IMR-90 (cell line): ENCODE results near the gene TTC3. TPM values are rescaled to one million over a fixed set of nuclear protein-coding genes. Genes with fewer than 3 reads are reported as not detected.

ENCODE experiments used
- ATAC-seq: fragments of 200-7000 bp; cut with Tn5 transposase; 2 replicates; pipeline ENCODE4 v1.9.1; 2020; ENCODE audit warnings: low read depth, mild to moderate bottlenecking, moderate library complexity
- BruUV-seq: library from RNA; stranded (reverse); fragments of 400-500 nt; replicated peaks from 2 replicates; lab custom pipeline; 2021; lab: Mats Ljungman, UMichigan
- CTCF ChIA-PET: fragments of 300-600 bp; formaldehyde crosslinking; extraction: SDS; loops from one replicate; lab custom pipeline; 2021; ENCODE audit warnings: antibody characterized with exemption; lab: Yijun Ruan, JAX
- POLR2A ChIA-PET: fragments of 300-600 bp; sonication (Branson Sonifier 250); formaldehyde crosslinking; loops from one replicate; lab custom pipeline; 2022; ENCODE audit warnings: antibody characterized with exemption; ENCODE audit not compliant: unreplicated experiment; lab: Charles Lee
- DNase-seq: peaks from one replicate; pipeline ENCODE4 v3.0.0; 2013
- H2AFZ ChIP-seq: replicated peaks from 2 replicates; pipeline ENCODE3; 2013; ENCODE audit warnings: low read length, mild to moderate bottlenecking; ENCODE audit not compliant: poor library complexity
- H2AK5ac ChIP-seq: 2 replicates; pipeline ENCODE4 v1.6.1; 2013; ENCODE audit warnings: low read depth, low read length, inconsistent platforms
- H2AK9ac ChIP-seq: replicated peaks from 2 replicates; pipeline ENCODE3; 2013; ENCODE audit warnings: mild to moderate bottlenecking, low read depth, low read length, moderate library complexity; ENCODE audit not compliant: poor library complexity
- H2BK120ac ChIP-seq: 2 replicates; pipeline ENCODE4 v1.6.1; 2013; ENCODE audit warnings: low read depth, low read length, inconsistent platforms
- H2BK15ac ChIP-seq: 3 replicates; pipeline ENCODE4 v1.6.1; 2013; ENCODE audit warnings: low read depth, low read length, inconsistent platforms
- H2BK20ac ChIP-seq: 2 replicates; pipeline ENCODE4 v1.6.1; 2013; ENCODE audit warnings: low read depth, mild to moderate bottlenecking, inconsistent platforms, low read length, moderate library complexity
- H2BK5ac ChIP-seq: 2 replicates; pipeline ENCODE4 v1.6.1; 2013; ENCODE audit warnings: mild to moderate bottlenecking, low read depth, low read length, inconsistent platforms; ENCODE audit not compliant: poor library complexity, severe bottlenecking
- H3K14ac ChIP-seq: replicated peaks from 2 replicates; pipeline ENCODE4 v1.6.1; 2013; ENCODE audit warnings: low read depth, low read length, inconsistent platforms
- H3K18ac ChIP-seq: 2 replicates; pipeline ENCODE4 v1.6.1; 2013; ENCODE audit warnings: low read depth, low read length, control low read depth
- H3K23ac ChIP-seq: 2 replicates; pipeline ENCODE4 v1.6.1; 2013; ENCODE audit warnings: low read depth, low read length, inconsistent platforms
- H3K27ac ChIP-seq: 2 replicates; pipeline ENCODE4 v1.5.1; 2013; ENCODE audit warnings: mild to moderate bottlenecking, control low read depth, low read length; ENCODE audit not compliant: insufficient read depth
- H3K27me3 ChIP-seq: 2 replicates; pipeline ENCODE4 v1.6.1; 2013; ENCODE audit warnings: low read length; ENCODE audit not compliant: control insufficient read depth, insufficient read depth
- H3K36me3 ChIP-seq: 2 replicates; pipeline ENCODE4 v1.6.1; 2013; ENCODE audit warnings: low read length, mixed read lengths; ENCODE audit not compliant: control insufficient read depth, insufficient read depth
- H3K4ac ChIP-seq: 2 replicates; pipeline ENCODE4 v1.6.1; 2013; ENCODE audit warnings: low read depth, low read length, inconsistent platforms
- H3K4me1 ChIP-seq: 2 replicates; pipeline ENCODE4 v1.6.1; 2013; ENCODE audit warnings: low read length, mixed read lengths; ENCODE audit not compliant: control insufficient read depth, insufficient read depth
- H3K4me2 ChIP-seq: 2 replicates; pipeline ENCODE4 v1.6.1; 2013; ENCODE audit warnings: low read depth, mild to moderate bottlenecking, control low read depth, low read length, moderate library complexity
- H3K4me3 ChIP-seq: 2 replicates; pipeline ENCODE4 v1.5.1; 2013; ENCODE audit warnings: low read depth, mild to moderate bottlenecking, control low read depth, low read length, moderate library complexity; ENCODE audit not compliant: insufficient read depth
- H3K56ac ChIP-seq: 2 replicates; pipeline ENCODE4 v1.6.1; 2013; ENCODE audit warnings: low read length, inconsistent platforms; ENCODE audit not compliant: insufficient read depth; ENCODE audit errors: extremely low read depth
- H3K79me1 ChIP-seq, 2 experiments: 2 replicates each; pipeline ENCODE4 v1.6.1; 2013; ENCODE audit warnings: low read length in 2 of 2, inconsistent platforms in 1 of 2, low read depth in 1 of 2
- H3K9ac ChIP-seq: 2 replicates; pipeline ENCODE4 v1.6.1; 2013; ENCODE audit warnings: low read depth, low read length, control low read depth
- H3K9me1 ChIP-seq: 2 replicates; pipeline ENCODE4 v1.6.1; 2013; ENCODE audit warnings: low read length, inconsistent platforms; ENCODE audit not compliant: insufficient read depth
- H3K9me3 ChIP-seq: 2 replicates; pipeline ENCODE4 v1.6.1; 2013; ENCODE audit warnings: low read length; ENCODE audit not compliant: control insufficient read depth, insufficient read depth
- H4K20me1 ChIP-seq: 2 replicates; pipeline ENCODE4 v1.6.1; 2013; ENCODE audit warnings: low read length, inconsistent platforms; ENCODE audit not compliant: insufficient read depth
- H4K5ac ChIP-seq: 2 replicates; pipeline ENCODE4 v1.6.1; 2013; ENCODE audit warnings: mild to moderate bottlenecking, low read depth, low read length, control low read depth
- H4K8ac ChIP-seq, 2 experiments: 2 replicates each; pipeline ENCODE4 v1.6.1; 2013; ENCODE audit warnings: low read depth in 2 of 2, low read length in 2 of 2, control low read depth in 1 of 2, inconsistent platforms in 1 of 2
- H4K91ac ChIP-seq: 2 replicates; pipeline ENCODE4 v1.6.1; 2013; ENCODE audit warnings: low read depth, low read length, inconsistent platforms; ENCODE audit not compliant: insufficient read depth
- BHLHE40 ChIP-seq: fragments of 150-350 bp; IDR thresholded peaks from 2 replicates; pipeline ENCODE4 v1.6.1; 2016; ENCODE audit warnings: mild to moderate bottlenecking, low read depth, low read length
- CEBPB ChIP-seq: IDR thresholded peaks from 2 replicates; pipeline ENCODE4 v1.6.1; 2012; ENCODE audit warnings: low read depth, low read length, improper control_type of control experiment
- CHD1 ChIP-seq: IDR thresholded peaks from 2 replicates; pipeline ENCODE4 v1.6.1; 2012; ENCODE audit warnings: low read depth, low read length, improper control_type of control experiment
- CTCF ChIP-seq: conservative IDR thresholded peaks from 2 replicates; pipeline ENCODE4 v1.5.1; 2012; ENCODE audit warnings: mild to moderate bottlenecking, low read depth, low read length, improper control_type of control experiment
- ELK1 ChIP-seq: fragments of 150-350 bp; IDR thresholded peaks from 2 replicates; pipeline ENCODE4 v1.6.1; 2016; ENCODE audit warnings: low read depth, mild to moderate bottlenecking, low read length, moderate library complexity, borderline replicate concordance
- FOS ChIP-seq: fragments of 150-350 bp; IDR thresholded peaks from 2 replicates; pipeline ENCODE4 v1.6.1; 2016; ENCODE audit warnings: low read depth, low read length
- MAFK ChIP-seq: IDR thresholded peaks from 2 replicates; pipeline ENCODE4 v1.6.1; 2012; ENCODE audit warnings: low read depth, low read length, improper control_type of control experiment
- MAZ ChIP-seq: IDR thresholded peaks from 2 replicates; pipeline ENCODE4 v1.6.1; 2012; ENCODE audit warnings: low read depth, mild to moderate bottlenecking, low read length, improper control_type of control experiment, moderate library complexity, borderline replicate concordance
- MXI1 ChIP-seq: IDR thresholded peaks from 2 replicates; pipeline ENCODE4 v1.6.1; 2012; ENCODE audit warnings: low read depth, mild to moderate bottlenecking, low read length, moderate library complexity, borderline replicate concordance
- NFE2L2 ChIP-seq: fragments of 150-350 bp; IDR thresholded peaks from 2 replicates; pipeline ENCODE4 v1.6.1; 2016; ENCODE audit warnings: low read depth, mild to moderate bottlenecking, low read length
- RCOR1 ChIP-seq: IDR thresholded peaks from 2 replicates; pipeline ENCODE4 v1.6.1; 2012; ENCODE audit warnings: mild to moderate bottlenecking, low read length, improper control_type of control experiment; ENCODE audit not compliant: insufficient replicate concordance
- RFX5 ChIP-seq: IDR thresholded peaks from 2 replicates; pipeline ENCODE4 v1.8.0; 2012; ENCODE audit warnings: low read depth, mild to moderate bottlenecking, low read length, moderate library complexity
- SMC3 ChIP-seq: fragments of 150-350 bp; IDR thresholded peaks from 2 replicates; pipeline ENCODE4 v1.6.1; 2016; ENCODE audit warnings: low read depth, mild to moderate bottlenecking, antibody characterized with exemption, low read length, moderate library complexity
- USF2 ChIP-seq: fragments of 150-350 bp; IDR thresholded peaks from 2 replicates; pipeline ENCODE4 v1.6.1; 2017; ENCODE audit warnings: mild to moderate bottlenecking, antibody characterized with exemption, low read length, low read depth
- WGBS, 2 experiments: methylation state at CpG; one replicate each; pipeline versions ENCODE4 v1.1.5 to v1.1.7; 2013; ENCODE audit warnings: missing lambda C conversion rate in 2 of 2; ENCODE audit not compliant: insufficient read length in 1 of 2; ENCODE audit errors: extremely low coverage in 2 of 2; 5-methylcytosine and 5-hydroxymethylcytosine counted together
- dilution Hi-C: fragments of 300-500 bp; cut with HindIII; formaldehyde crosslinking; loops from one replicate; pipeline ENCODE4 v1.14.3; 2018; ENCODE audit warnings: low sequenced_read_pairs; ENCODE audit not compliant: unreplicated experiment
- in situ Hi-C: fragments of 300-500 bp; cut with MboI; formaldehyde crosslinking; loops from 3 replicates; pipeline ENCODE4 v1.14.3; 2019; ENCODE audit warnings: low sequenced_read_pairs, inconsistent platforms, mixed read lengths
- intact Hi-C: fragments of 100-400 bp; cut with micrococcal nuclease; formaldehyde crosslinking; loops from 2 replicates; pipeline ENCODE4 v1.10.0; 2022
- polyA plus RNA-seq, 3 experiments: library from polyadenylated mRNA; depleted of rRNA; stranded (reverse); fragments of >200 nt; gene quantifications; 2 replicates each; pipeline ENCODE4 v1.2.3, GENCODE V29; 2012; ENCODE audit warnings: low replicate concordance in 1 of 3
- total RNA-seq: library from RNA; depleted of rRNA; stranded (reverse); fragments of >200 nt; gene quantifications from 2 replicates; pipeline ENCODE4 v1.2.3, GENCODE V29; 2012

The TTC3 gene
- total and polyA plus RNA-seq, 2 of the 4 experiments (the other 2 are of a cell fraction) = 96.7 to 293 TPM

- peaks cover 49% of the 10 kb centered on the region for H3K36me3 ChIP-seq
- no peak for DNase-seq
- H3K79me1 ChIP-seq = peaks cover 24 to 34% of the 10 kb centered on the region in 2 experiments
- H3K9ac ChIP-seq = no peak overlapping the region
- H2BK5ac ChIP-seq = no peak overlapping the region
- in situ Hi-C loops (no loop called here), intact Hi-C loops (no loop called here), dilution Hi-C loops (no loop called here)
- no peaks in the 10 kb centered on the region for H3K27me3 ChIP-seq
- H4K5ac ChIP-seq = no peak overlapping the region
- no peak overlapping the region for H2AK5ac ChIP-seq
- no peak overlapping the region for H3K56ac ChIP-seq
- no peak overlapping the region for H3K27ac ChIP-seq
- no peak overlapping the region for H3K14ac ChIP-seq
- CTCF ChIA-PET = no interaction called here
- H3K4me3 ChIP-seq = no peak overlapping the region
- peaks cover 7% of the 10 kb centered on the region; the same call in 1 of the 2 replicates for H4K20me1 ChIP-seq
- no TSS peak for BruUV-seq
- H2AK9ac ChIP-seq = no peak overlapping the region
- no CpG with 5 or more reads among the region's 2 CpGs for WGBS, 2 experiments
- no peak overlapping the region for H2AFZ ChIP-seq
- H2BK20ac ChIP-seq = no peak overlapping the region
- POLR2A ChIA-PET = no interaction called here
- H4K8ac ChIP-seq = no peak overlapping the region
- TF ChIP-seq RCOR1 (no peak), CEBPB (no peak), CTCF (no peak), FOS (no peak), BHLHE40 (no peak), MAZ (no peak), USF2 (no peak), CHD1 (no peak), RFX5 (no peak), MXI1 (no peak), NFE2L2 (no peak), ELK1 (no peak), SMC3 (no peak), MAFK (no peak)
- H4K91ac ChIP-seq = no peak overlapping the region
- H3K9me1 ChIP-seq = no peaks in the 10 kb centered on the region
- no peak overlapping the region for H3K4me2 ChIP-seq
- H2BK15ac ChIP-seq = no peak overlapping the region
- no peaks in the 10 kb centered on the region for H3K4me1 ChIP-seq
- no peak overlapping the region for H3K18ac ChIP-seq
- H3K23ac ChIP-seq = no peak overlapping the region
- no peak for ATAC-seq
- H2BK120ac ChIP-seq = no peak overlapping the region
- H3K9me3 ChIP-seq = no peaks in the 10 kb centered on the region
- H3K4ac ChIP-seq = no peak overlapping the region
Measured at GRCh38 chr21:37186983-37187382, 113.9 kb downstream of the TTC3 start.
